22Rv1 (cell line): Measurements from ENCODE around the gene RNF220.
A peak's percentile ranks its signal among the peaks of the same experiment; 100 is the strongest.

Experiments
- H3K27ac ChIP-seq: fragments of 450-650 bp; 2 replicates; pipeline ENCODE4 v1.5.1; 2017
- ZFX ChIP-seq: fragments of 450-650 bp; IDR thresholded peaks from 2 replicates; pipeline ENCODE4 v1.6.1; 2017; ENCODE audit warnings: antibody characterized with exemption, borderline replicate concordance
- TF ChIP-seq, protein P1 (sequence below): fragments of 450-650 bp; IDR thresholded peaks from 2 replicates; pipeline ENCODE4 v1.5.1; 2017; ENCODE audit warnings: mild to moderate bottlenecking

Gene RNF220

DNA sequence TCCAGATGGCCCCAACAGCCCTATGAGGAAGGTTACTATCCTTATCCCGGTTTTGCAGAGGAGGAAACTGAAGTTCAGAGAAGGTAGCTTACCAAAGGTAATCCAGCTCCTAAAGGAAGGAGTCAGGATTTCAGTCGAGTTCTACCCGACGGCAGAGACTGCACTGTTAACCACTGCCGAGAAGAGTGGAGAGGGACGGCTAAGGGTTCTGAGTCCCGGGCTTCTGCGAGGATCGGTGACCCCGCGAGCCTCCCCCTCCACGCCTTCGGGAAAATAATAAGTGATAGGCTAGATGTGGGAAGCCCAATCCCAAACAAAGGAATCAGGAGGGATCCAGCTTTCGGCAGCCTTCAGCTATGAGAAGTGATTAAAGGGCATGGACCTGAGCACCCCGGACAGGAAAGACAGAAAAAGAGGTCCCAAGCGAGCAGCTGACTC is 268.6 kb downstream of the RNF220 start:
- H3K27ac ChIP-seq: peak overlapping the region; percentile 81
- TF ChIP-seq, protein P1, sequence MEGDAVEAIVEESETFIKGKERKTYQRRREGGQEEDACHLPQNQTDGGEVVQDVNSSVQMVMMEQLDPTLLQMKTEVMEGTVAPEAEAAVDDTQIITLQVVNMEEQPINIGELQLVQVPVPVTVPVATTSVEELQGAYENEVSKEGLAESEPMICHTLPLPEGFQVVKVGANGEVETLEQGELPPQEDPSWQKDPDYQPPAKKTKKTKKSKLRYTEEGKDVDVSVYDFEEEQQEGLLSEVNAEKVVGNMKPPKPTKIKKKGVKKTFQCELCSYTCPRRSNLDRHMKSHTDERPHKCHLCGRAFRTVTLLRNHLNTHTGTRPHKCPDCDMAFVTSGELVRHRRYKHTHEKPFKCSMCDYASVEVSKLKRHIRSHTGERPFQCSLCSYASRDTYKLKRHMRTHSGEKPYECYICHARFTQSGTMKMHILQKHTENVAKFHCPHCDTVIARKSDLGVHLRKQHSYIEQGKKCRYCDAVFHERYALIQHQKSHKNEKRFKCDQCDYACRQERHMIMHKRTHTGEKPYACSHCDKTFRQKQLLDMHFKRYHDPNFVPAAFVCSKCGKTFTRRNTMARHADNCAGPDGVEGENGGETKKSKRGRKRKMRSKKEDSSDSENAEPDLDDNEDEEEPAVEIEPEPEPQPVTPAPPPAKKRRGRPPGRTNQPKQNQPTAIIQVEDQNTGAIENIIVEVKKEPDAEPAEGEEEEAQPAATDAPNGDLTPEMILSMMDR: no peak

DNA sequence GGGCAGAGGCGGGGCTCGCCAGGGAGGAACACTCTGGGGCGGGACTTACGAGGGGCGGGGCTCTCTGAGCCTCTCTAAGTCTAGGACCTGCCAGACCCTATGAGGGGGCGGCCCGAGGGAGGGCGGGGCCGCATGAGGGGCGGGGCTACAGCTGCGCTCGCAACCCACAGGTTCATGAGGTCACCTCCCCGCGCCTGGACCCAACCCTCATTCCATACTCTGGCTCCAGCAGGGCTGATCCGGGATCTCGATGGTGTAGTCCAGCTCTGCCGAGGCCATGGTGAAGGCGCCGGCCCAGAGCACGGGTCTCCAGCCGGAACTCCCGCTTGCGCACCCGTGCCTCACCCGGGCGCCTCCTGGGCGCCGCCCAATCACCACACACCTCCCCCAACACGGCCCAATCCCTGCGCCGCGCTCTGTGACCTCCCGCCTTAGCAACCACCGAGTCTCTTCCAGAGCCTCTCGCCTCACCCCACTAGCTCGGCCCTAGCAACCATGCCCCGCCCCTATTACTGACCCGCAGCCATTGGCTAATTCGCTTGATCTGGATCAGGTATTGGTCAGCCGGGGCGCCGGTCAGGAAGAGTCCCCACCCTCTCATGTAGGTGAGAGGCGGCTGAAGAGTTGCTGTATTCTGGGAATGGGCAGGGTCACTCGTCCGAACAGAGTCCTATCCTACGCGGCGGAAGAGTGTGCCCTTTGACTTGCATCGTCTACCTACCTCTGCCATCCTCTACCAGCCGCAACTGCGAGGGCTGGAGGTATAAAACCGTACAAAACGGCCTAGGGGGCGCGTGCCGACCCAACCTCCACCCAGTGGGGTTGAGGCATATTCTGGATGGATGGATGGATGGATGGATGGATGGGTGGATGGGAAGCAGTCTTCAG is 269.3 kb downstream of the RNF220 start, which contains the start of the genes ARMH1 and TMEM53:
ARMH1 (plus strand) TSS at position 602 of the 888 bp plus-strand sequence. CDS start 14,984 bp downstream, outside the sequence.
TMEM53 (minus strand) TSS at position 369 of the 888 bp plus-strand sequence; CDS start at position 279, 90 bp downstream.
- peak within 1 kb of the TSS; percentile 81 for H3K27ac ChIP-seq
- no peak for TF ChIP-seq ZFX
- TF ChIP-seq, protein P1: no peak

DNA sequence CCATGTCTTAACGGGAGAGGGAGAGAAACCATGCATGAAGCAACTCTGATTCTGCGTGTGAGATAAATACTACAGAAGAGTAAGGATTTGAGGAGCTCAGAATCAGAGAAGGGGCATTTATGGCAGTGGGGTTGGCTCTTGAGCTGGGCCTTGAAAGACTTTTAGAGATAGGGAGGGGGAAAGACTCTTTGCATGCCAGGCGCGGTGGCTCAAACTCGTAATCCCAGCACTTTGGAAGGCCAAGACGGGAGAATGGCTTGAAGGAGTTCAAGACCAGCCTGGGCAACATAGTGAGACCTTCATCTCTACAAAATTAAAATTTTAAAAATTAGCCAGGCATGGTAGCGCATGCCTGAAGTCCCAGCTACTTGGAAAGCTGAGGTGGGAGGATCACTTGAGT is 270.1 kb downstream of the RNF220 start:
- H3K27ac ChIP-seq: peak overlapping the region; percentile 81
- TF ChIP-seq ZFX: no peak
- TF ChIP-seq, protein P1: no peak

DNA sequence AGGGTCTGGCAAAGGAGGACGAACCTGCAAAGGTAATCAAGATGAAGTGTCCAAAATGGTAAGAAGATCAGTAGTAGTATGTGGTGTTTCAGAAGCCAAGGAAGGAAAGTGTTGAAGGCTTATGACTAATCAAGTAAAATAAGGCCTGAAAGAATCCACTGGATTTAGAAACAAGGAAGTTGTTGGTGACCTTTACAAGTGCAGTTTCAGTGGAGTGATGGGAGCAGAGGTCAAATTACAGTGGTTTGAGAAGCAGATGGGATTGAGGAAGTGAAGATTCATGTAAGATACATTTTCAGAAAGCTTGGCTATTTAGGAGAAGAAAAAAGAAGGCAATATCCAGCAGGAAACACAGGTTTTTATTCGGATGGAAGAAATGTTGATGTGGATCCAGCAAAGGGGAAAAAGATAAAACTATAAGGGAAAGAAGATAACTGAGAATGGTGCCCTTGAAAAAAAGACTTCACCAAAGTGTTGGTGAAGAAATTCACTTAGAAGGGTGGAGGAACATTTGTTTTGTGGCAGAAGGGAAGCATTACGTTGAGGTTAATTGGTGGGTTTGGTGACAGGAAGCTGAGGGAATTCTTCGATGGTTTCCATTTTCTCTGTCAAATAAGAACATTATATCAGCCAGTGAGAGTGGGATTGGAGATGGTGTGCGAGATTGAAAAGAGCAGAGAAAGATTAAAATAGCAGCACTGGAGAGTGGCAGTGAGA is 271.6 kb downstream of the RNF220 start:
- H3K27ac ChIP-seq: peak overlapping the region; percentile 52
- TF ChIP-seq, protein P1: no peak
- TF ChIP-seq ZFX: no peak

DNA sequence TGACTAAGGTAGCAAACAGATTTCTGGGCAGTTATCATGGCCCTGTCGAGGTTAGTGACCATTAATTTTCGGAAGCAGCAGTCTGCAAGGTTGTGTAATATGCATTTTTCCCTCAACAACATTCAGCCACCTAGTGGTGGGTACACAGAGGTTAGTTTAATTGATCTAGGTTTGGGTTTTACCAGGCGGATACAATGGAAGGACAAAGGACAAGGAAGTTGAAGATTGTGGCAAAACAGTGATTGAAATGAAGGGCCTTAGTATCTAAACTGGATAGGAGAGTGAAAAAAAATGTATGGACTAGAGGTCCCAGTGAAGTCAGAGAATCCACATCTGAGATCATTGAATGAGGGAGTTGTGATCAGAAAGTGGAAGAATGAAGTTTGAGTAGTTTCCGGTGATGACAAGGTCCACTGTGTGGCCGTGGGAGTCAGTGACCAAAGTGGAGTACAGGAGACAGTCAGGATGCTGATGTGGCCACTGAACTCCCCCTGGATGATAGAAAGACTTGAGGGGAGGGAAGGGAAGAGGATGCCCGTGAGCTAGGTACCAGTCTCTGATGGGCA is 272.2 kb downstream of the RNF220 start:
- peak overlapping the region; percentile 52 for H3K27ac ChIP-seq
- TF ChIP-seq, protein P1: peak; percentile 62
- no peak for TF ChIP-seq ZFX

DNA sequence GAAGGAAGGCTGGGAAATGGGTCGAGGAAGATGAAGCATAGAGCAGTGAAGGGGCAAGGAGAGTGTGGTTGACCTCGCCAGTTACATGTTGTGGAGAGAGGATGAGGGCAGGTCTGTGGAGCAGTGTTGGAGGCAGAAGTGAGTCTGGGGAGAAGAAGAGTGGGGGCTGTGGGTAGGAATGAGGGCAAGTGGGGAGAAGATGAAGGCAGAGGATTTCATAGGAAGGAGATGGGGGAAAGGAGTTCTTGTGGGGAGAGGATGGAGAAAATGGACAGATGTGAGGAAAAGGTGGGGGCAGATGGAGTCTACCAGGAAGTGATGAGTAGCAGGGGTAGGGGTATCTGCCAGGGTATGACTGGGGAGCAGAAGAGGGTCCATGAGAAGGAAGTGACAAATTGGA is 273.1 kb downstream of the RNF220 start:
- no peak overlapping the region for H3K27ac ChIP-seq
- TF ChIP-seq ZFX: no peak
- TF ChIP-seq, protein P1: no peak
